Kidney (tissue), 14 donors: ENCODE data around the gene KMT2D. TPM values are rescaled to one million over a fixed set of nuclear protein-coding genes. Genes with fewer than 3 reads are reported as not detected.

Experiments
- DNase-seq, 5 donors: peaks; one replicate each; pipeline ENCODE4 v3.0.0-alpha.2; 2013 to 2020
- FAIRE-seq: peaks from 2 replicates; lab custom pipeline; 2012; peaks lifted over from hg19 to GRCh38; lab: Jason Lieb, UNC
- H3K27ac ChIP-seq, 2 donors: one replicate each; pipeline ENCODE4 v1.7.0; 2013; ENCODE audit warnings: low read depth in 2 of 2, low read length in 2 of 2, inconsistent platforms in 1 of 2
- H3K27me3 ChIP-seq: one replicate; pipeline ENCODE4 v1.7.1; 2013; ENCODE audit warnings: low read length, inconsistent platforms; ENCODE audit not compliant: control insufficient read depth, insufficient read depth
- H3K36me3 ChIP-seq, 3 donors: one replicate each; pipeline versions ENCODE4 v1.7.0 to v1.7.1; 2013; ENCODE audit warnings: low read length in 3 of 3, control low read depth in 1 of 3, inconsistent platforms in 1 of 3; ENCODE audit not compliant: insufficient read depth in 3 of 3, control insufficient read depth in 2 of 3
- H3K4me1 ChIP-seq, 3 donors: one replicate each; pipeline versions ENCODE4 v1.7.0 to v1.7.1; 2013; ENCODE audit warnings: low read length in 3 of 3, inconsistent platforms in 1 of 3, low read depth in 1 of 3; ENCODE audit not compliant: control insufficient read depth in 2 of 3, insufficient read depth in 2 of 3
- H3K4me3 ChIP-seq, 3 donors: one replicate each; pipeline versions ENCODE4 v1.7.0 to v1.8.1; 2013; ENCODE audit warnings: low read length in 3 of 3, control low read depth in 1 of 3, inconsistent platforms in 1 of 3
- H3K9ac ChIP-seq, 3 donors: one replicate each; pipeline versions ENCODE4 v1.7.0 to v1.7.1; 2013; ENCODE audit warnings: low read length in 3 of 3, control low read depth in 1 of 3, inconsistent platforms in 1 of 3
- H3K9me3 ChIP-seq, 3 donors: one replicate each; pipeline versions ENCODE4 v1.7.0 to v1.7.1; 2013; ENCODE audit warnings: low read length in 3 of 3, control low read depth in 1 of 3, inconsistent platforms in 1 of 3; ENCODE audit not compliant: control insufficient read depth in 2 of 3, insufficient read depth in 1 of 3
- intact Hi-C: fragments of 100-400 bp; cut with DNase I; formaldehyde crosslinking; loops from one replicate; pipeline ENCODE4 v1.11.1; 2022
- polyA plus RNA-seq: library from polyadenylated mRNA; stranded (reverse); fragments of 350-450 nt; fragmentation: Illumina TruSeq; extraction: RNeasy Lipid Tissue Mini Kit (QIAGEN cat#74804); gene quantifications from one replicate; pipeline ENCODE4 v1.2.3, GENCODE V29; 2014; ENCODE audit warnings: low read depth, low replicate concordance; ENCODE audit not compliant: insufficient read depth
- total RNA-seq: library from RNA; stranded (reverse); fragmentation: NEBNext Ultra II Directional; extraction: Animal tissue kit (Norgen Biotek cat#: 25700); gene quantifications from one replicate; pipeline ENCODE4 v1.2.1, GENCODE V29; 2021
- TF ChIP-seq, protein P1 (sequence below): IDR thresholded peaks from 3 replicates; pipeline ENCODE4 v1.5.1; 2012; ENCODE audit warnings: mild to moderate bottlenecking, moderate library complexity, borderline replicate concordance; ENCODE audit not compliant: insufficient read depth; ENCODE audit errors: extremely low read depth
- donor health status: control.
- donor health status: control.
- donor health status: control.
- donor health status: control.
- donor health status: control.
- donor health status: DM: yes; HTN: yes; CAD: no.
- donor health status: Normal renal cell carcinoma (clear cell type).

KMT2D gene
- total and polyA plus RNA-seq, 2 donors from 2014 or later, result 5.0 to 89.9 TPM

DNA sequence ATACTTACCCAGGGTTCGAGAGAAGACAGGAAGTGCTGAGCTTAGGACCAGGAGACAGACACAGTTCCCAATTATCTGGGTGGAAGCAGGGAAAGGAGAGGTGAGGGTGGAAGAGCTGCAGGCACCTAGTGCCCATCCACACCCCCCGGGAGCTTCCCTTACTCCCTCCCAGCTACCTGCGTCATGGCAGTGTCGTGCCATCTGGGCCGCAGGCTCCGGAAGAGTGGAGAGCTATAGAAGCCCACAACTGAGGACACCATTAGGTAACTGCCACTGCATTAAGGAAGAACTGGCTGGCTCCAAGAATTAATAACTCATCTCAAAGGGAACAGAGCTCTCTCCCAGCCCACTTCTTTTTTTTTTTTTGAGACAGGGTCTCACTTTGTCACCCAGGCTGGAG, 39.8 kb upstream of the KMT2D start:
- intact Hi-C loops, result no loop called here
- Histone ChIP-seq H3K4me1 (peaks cover 0 to 9% (median 0%) of the 10 kb centered on the region in 3 donors), H3K27me3 (no peaks in the 10 kb centered on the region), H3K27ac (no peak overlapping the region), H3K9ac (no peak overlapping the region), H3K4me3 (no peak overlapping the region), H3K36me3 (peaks cover 6 to 65% (median 49%) of the 10 kb centered on the region in 3 donors), H3K9me3 (no peaks in the 10 kb centered on the region)
- no peak for DNase-seq
- TF ChIP-seq, protein P1, sequence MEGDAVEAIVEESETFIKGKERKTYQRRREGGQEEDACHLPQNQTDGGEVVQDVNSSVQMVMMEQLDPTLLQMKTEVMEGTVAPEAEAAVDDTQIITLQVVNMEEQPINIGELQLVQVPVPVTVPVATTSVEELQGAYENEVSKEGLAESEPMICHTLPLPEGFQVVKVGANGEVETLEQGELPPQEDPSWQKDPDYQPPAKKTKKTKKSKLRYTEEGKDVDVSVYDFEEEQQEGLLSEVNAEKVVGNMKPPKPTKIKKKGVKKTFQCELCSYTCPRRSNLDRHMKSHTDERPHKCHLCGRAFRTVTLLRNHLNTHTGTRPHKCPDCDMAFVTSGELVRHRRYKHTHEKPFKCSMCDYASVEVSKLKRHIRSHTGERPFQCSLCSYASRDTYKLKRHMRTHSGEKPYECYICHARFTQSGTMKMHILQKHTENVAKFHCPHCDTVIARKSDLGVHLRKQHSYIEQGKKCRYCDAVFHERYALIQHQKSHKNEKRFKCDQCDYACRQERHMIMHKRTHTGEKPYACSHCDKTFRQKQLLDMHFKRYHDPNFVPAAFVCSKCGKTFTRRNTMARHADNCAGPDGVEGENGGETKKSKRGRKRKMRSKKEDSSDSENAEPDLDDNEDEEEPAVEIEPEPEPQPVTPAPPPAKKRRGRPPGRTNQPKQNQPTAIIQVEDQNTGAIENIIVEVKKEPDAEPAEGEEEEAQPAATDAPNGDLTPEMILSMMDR, result no peak
- no peak for FAIRE-seq

DNA sequence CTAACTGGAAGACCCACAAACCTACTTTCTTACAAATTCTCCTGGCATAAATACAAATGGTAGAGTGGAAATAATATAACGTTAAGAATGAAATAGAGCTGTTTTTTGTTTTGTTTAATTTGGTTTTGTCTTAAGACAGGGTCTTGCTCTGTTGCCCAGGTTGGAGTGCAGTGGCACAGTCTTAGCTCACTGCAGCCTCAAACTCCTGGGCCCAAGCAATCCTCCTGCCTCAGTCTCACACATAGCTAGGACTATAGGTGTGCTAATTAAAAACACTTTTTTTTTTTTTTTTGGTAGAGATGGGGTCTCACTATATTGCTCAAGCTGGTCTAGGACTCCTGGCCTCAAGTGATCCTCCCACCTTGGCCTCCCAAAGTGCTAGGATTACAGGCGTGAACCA, 38.1 kb upstream of the KMT2D start:
- DNase-seq (no peak), FAIRE-seq (no peak)
- Histone ChIP-seq H3K36me3 (peaks cover 6 to 53% (median 44%) of the 10 kb centered on the region in 3 donors), H3K4me3 (no peak overlapping the region), H3K27ac (no peak overlapping the region), H3K9me3 (no peaks in the 10 kb centered on the region), H3K4me1 (peaks cover 0 to 9% (median 4%) of the 10 kb centered on the region in 3 donors), H3K27me3 (peaks cover 8% of the 10 kb centered on the region), H3K9ac (no peak overlapping the region)
- TF ChIP-seq, protein P1, result no peak
- intact Hi-C loops, result no loop called here

DNA sequence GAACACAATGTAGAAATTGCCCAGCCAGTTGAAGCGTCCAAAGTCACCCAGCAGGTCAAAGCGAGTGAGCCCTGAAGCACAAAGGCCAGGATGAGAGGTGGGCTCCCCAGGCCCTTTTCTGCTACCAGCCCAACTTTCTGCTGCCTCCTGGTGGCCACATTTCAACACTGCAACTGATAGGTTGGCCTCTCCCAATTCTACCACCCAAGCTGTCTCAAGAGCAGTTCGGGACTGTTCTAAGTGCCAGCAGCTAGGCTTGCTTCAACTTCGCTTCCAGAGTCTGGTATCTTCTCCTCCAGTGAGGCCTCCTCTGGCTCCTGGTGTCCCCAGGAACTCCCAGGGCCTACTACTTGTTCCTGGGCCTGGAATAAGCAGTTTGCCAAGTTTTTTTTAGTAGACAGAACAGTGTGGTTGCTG, 37.4 kb upstream of the KMT2D start:
- no peak overlapping the region for H3K9ac ChIP-seq
- TF ChIP-seq, protein P1, result peak; percentile 73
- no peak for FAIRE-seq
- intact Hi-C loops, result no loop called here
- H3K27me3 ChIP-seq, result peaks cover 12% of the 10 kb centered on the region
- no peaks in the 10 kb centered on the region for H3K9me3 ChIP-seq
- no peak overlapping the region for H3K27ac ChIP-seq
- DNase-seq, result peak in 4 of 5 donors; percentile 52 to 64 (median 59)
- H3K4me3 ChIP-seq, result no peak overlapping the region
- peaks cover 0 to 9% (median 4%) of the 10 kb centered on the region in 3 donors for H3K4me1 ChIP-seq
- peaks cover 6 to 49% (median 39%) of the 10 kb centered on the region in 3 donors for H3K36me3 ChIP-seq

DNA sequence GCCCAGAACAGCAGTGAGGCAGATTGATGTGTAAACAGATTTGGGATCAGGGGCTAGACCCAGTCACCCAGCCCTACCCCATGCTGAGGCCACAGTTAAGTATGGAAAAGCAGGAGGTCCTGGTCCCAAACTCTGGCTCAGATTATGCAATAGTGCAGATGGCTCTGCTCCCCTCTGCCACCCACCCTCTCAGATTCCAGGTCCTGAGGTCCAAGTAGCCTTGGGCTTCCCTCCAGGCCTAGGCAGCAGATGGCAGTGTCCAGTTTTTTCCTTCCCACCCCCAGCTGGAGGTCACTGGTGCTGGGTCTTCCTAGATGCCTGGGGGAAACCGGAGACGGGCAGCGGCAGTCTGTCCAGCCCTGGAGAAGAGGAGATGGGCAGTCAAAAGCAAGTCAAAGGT, 36.8 kb upstream of the KMT2D start:
- Histone ChIP-seq H3K36me3 (peaks cover 6 to 42% (median 32%) of the 10 kb centered on the region in 3 donors), H3K4me3 (no peak overlapping the region), H3K9me3 (no peaks in the 10 kb centered on the region), H3K27ac (no peak overlapping the region), H3K9ac (no peak overlapping the region), H3K27me3 (peaks cover 16% of the 10 kb centered on the region), H3K4me1 (peaks cover 0 to 9% (median 4%) of the 10 kb centered on the region in 3 donors)
- intact Hi-C loops, result no loop called here
- DNase-seq, result no peak
- no peak for FAIRE-seq
- TF ChIP-seq, protein P1, result no peak
